MM.1S (cell line): ENCODE measurements around the gene CCDC88C.

Experiments used
- EZH2 ChIP-seq: fragments of 300-600 bp; sonication (generic); optimal IDR thresholded peaks from 2 replicates; pipeline ENCODE3; 2017; ENCODE audit warnings: low read depth, mild to moderate bottlenecking, antibody characterized with exemption, low read length, mixed read lengths
- EZH2phosphoT487 ChIP-seq: fragments of 300-600 bp; sonication (generic); IDR thresholded peaks from 2 replicates; pipeline ENCODE4 v1.6.1; 2018; ENCODE audit warnings: antibody characterized with exemption, low read length
- TF ChIP-seq, protein P1 (sequence below): fragments of 300-600 bp; sonication (generic); IDR thresholded peaks from 2 replicates; pipeline ENCODE4 v1.5.1; 2016; ENCODE audit warnings: antibody characterized with exemption, low read length, mixed read lengths

DNA sequence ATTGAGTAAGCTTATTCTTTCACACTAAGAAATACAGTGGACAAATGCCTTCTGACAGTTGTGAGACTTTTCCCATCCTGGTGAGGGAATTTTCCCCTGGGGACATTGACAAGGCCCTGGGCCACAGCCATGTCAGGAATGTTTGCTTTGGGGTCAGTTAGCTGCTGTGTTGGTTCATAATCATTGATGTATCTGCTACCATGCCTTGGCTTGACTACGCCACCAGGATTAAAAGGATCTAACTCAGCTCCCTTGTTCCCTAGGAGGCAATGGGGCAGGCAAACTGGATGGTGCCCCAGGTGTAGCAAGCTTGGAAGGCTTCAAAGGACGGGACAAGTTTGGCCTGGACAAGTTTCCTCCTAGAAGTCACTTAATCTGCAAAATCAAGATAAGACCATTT lies 3.1 kb upstream of the CCDC88C start:
- TF ChIP-seq, protein P1, sequence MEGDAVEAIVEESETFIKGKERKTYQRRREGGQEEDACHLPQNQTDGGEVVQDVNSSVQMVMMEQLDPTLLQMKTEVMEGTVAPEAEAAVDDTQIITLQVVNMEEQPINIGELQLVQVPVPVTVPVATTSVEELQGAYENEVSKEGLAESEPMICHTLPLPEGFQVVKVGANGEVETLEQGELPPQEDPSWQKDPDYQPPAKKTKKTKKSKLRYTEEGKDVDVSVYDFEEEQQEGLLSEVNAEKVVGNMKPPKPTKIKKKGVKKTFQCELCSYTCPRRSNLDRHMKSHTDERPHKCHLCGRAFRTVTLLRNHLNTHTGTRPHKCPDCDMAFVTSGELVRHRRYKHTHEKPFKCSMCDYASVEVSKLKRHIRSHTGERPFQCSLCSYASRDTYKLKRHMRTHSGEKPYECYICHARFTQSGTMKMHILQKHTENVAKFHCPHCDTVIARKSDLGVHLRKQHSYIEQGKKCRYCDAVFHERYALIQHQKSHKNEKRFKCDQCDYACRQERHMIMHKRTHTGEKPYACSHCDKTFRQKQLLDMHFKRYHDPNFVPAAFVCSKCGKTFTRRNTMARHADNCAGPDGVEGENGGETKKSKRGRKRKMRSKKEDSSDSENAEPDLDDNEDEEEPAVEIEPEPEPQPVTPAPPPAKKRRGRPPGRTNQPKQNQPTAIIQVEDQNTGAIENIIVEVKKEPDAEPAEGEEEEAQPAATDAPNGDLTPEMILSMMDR: no peak
- TF ChIP-seq EZH2 (no peak), EZH2phosphoT487 (no peak)
